ENCODE results near the gene PIK3C2G.
A peak's percentile ranks its signal among the peaks of the same experiment; 100 is the strongest.
"Not testable (repeated sequence)": the region's sequence is repeated elsewhere in the genome, so short reads cannot be mapped to it uniquely, and the experiment has no call there.

Gene PIK3C2G

GRCh38 chr12:18643681-18644080 lies 382.4 kb downstream of the PIK3C2G start:
- DNase-seq (ENCODE audit: low spot score) = no peak

DNA sequence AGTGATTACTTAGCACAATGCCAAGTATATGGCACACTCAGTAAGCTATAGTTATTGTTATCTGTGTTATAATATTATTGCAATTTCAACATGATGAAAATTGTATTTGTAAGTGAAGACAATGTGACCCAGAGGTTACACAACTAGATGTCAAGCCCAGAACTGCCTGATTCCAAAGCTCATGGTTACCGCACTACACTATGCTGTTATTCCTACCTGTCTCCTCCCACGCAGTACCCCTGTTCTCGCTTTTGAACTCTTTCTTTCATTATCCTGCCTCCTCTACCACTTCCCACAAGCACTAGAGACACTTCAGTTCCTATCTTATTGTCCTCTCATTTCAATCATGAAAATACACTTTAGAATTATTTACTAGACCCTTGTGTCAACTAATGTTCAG lies 383.2 kb downstream of the PIK3C2G start:
- no peak for DNase-seq (ENCODE audit: low spot score)

GRCh38 chr12:18646286-18646890 lies 385.1 kb downstream of the PIK3C2G start:
- no peak for DNase-seq (ENCODE audit: low spot score)

GRCh38 chr12:18651525-18651924 lies 390.2 kb downstream of the PIK3C2G start:
- peak; percentile 10 for DNase-seq (ENCODE audit: low spot score)

GRCh38 chr12:18652596-18652995 lies 391.3 kb downstream of the PIK3C2G start:
- no peak for DNase-seq (ENCODE audit: low spot score)

GRCh38 chr12:18653465-18653864 lies 392.1 kb downstream of the PIK3C2G start:
- peak; percentile 51 for DNase-seq (ENCODE audit: low spot score)

DNA sequence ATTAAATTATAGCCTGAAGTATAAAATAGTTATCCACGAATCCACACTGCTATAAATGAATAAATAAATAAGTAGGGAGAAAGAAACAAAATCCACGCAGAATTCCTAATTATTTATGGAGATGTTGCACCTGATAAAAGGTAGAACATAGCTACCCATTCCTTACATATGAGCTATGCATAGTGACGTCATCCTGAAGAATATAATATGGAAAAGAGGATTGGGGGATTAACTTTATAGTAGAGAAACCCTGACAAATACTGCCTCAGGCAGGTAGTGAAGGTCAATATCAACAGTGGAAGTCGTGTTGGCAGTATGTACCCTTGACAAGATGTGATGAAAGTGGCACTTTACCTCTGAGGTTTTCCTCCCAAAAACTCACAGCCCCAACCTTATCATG lies 394.0 kb downstream of the PIK3C2G start:
- no peak for DNase-seq (ENCODE audit: low spot score)

DNA sequence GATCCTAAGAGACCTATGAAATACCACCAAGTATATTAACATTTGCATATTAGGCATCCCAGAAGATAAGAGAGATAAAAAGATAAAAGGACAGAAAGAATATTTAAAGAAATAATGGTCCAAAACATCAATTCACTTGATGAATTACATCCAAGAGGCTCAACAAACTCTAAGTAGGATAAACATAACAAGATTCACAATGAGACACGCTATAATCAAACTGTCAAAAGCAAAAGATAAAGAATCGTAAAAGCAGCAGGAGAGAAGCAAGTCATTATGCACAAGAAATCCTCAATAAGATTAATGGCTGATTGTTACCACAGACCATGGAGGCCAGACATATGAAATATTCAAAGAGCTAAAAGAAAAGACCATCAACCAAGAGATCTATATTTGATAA lies 396.9 kb downstream of the PIK3C2G start:
- no peak for DNase-seq (ENCODE audit: low spot score)

DNA sequence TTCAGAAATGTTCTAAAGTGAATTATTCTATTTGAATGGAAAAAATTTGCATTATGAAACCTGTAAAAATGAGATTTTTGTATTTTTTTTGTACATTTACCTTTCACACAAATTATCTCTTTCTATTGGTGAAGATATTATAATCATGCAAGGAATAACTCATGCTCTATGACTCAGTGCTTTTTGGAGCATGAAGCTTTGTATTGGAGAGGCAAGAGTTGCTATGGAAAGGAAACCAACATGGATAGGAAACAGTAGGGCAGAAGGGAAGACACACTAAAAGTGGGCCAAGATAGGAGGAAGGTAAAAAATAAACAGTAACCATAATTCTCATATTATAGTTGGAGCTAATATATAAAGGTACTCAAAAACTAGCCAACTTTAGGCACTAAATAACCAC lies 397.5 kb downstream of the PIK3C2G start:
- DNase-seq (ENCODE audit: low spot score) = peak; percentile 84

GRCh38 chr12:18676141-18676540 lies 414.8 kb downstream of the PIK3C2G start:
- DNase-seq (ENCODE audit: low spot score) = no peak

- DNase-seq (ENCODE audit: low spot score) = no peak
Measured at GRCh38 chr12:18676996-18677588, 415.8 kb downstream of the PIK3C2G start.

DNA sequence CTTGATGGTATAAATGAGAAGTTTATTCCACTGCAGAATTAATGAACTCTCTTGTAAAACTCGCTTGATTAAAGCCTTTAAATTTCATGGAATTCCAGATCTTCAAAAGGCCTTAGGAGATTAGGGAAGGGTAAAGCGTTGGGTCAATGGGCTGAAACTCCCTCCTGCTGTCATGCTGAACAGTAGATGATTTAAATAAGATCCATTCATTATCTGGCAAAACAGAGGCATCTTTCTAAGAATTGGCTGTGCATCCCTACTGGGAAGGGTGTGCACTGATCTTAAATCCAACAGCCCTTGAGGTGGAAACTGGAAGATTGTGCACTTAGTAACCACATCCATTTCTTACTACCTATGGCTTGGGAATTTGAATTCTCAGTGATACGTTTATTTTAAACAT lies 420.5 kb downstream of the PIK3C2G start:
- no peak for DNase-seq (ENCODE audit: low spot score)

- peak; percentile 80 for DNase-seq (ENCODE audit: low spot score)
Measured at GRCh38 chr12:18683327-18684013, 422.2 kb downstream of the PIK3C2G start.

DNA sequence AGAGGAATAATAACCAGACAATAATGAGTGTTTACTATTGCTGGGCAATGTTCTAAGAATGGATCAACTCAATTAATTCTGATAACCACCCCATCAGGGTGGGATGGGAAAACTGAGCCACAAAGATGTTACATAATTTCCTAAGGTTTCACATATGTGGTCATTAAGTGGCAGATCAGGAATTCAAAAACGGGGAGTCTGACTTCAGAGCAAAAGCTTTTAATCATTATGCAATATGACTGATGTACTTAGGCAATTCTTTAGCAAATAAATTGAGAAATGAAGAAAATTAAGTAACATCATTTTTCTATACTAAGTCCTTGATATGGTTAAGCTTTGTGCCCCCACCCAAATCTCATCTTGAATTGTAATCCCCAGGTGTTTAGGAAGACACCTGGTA lies 423.1 kb downstream of the PIK3C2G start:
- DNase-seq (ENCODE audit: low spot score) = no peak

GRCh38 chr12:18689771-18690170 lies 428.5 kb downstream of the PIK3C2G start:
- DNase-seq (ENCODE audit: low spot score) = peak; percentile 60

DNA sequence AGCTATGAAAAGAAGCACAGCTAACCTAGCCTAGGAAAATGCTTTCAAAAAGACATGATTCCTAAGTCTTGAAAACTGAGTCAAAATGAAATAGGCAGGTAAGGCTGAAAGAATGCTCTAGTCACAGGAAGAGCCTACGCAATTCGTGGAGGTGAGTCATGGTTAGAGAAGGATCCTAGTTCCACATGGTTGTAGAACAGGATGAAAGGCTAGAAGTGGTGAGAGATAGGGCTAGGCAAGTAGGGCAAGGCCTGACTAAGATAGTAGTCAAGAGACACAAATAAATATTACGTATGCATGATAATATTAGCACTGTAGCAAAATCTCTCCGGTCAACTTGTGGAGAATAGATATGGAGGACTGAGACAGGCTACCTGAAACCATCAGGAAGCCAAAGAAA lies 429.3 kb downstream of the PIK3C2G start:
- peak; percentile 98 for DNase-seq (ENCODE audit: low spot score)

GRCh38 chr12:18693986-18694385 lies 432.7 kb downstream of the PIK3C2G start:
- DNase-seq (ENCODE audit: low spot score) = not testable (repeated sequence)

- DNase-seq (ENCODE audit: low spot score) = peak; percentile 56
Measured at GRCh38 chr12:18696971-18697602, 435.8 kb downstream of the PIK3C2G start.

Data from kidney tubule cell (primary cell).